Measurements from ENCODE around the gene CFAP61. TPM values are rescaled to one million over a fixed set of nuclear protein-coding genes. Genes with fewer than 3 reads are reported as not detected.
A peak's percentile ranks its signal among the peaks of the same experiment; 100 is the strongest.

The CFAP61 gene
- total and polyA plus RNA-seq, 9 of the 15 experiments (the other 6 are each of a cell fraction or from before 2014, with no cell fraction given) = 0.11 TPM; not detected in 8

DNA sequence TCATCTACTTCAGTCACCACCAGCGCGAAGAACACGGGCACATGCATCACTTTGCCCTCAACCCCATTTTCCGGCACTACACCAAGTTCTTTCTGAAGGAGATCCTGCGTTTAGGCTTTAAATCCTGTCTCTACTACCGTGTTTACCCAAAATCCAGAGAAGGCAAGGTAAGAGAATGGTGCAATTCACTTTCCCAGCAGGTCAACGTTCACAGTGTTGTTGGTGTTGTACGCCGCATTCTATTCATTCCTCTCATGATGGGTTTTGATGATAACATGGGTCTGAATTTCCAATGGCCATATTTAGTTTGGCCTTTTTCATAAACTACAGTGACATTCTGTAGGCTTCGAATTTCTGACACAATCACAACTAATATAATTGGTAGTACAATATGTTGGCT lies 144.3 kb downstream of the CFAP61 start (continued):
- TF ChIP-seq ZBTB2 (IDR thresholded peaks at IDR 0.05) (no peak), GTF2F1 (IDR thresholded peaks at IDR 0.05; ENCODE audit: low read depth, low read length) (no peak), ZNF584 (CRISPR knock-in tag; IDR thresholded peaks at IDR 0.05; ENCODE audit: low read depth) (no peak)

DNA sequence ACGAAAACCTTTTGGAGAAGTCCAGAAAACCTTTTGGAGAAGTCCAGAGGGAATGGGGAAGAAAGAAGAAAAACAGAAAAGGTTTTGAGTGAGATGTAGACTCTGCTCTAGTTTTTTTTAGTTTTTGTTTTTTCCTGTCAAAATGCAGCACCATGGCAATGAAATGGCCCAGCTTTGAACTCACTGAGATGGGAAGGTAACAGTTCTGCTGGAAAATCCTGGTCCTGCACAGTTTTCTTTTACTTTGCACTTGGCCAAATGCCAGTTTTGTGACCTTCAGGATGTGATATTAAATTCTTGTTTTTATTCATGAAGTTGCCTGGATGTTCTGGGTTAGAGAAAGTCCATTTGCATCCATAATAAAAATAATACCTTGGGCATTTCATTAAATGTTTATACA lies 145.7 kb downstream of the CFAP61 start:
- Histone ChIP-seq H2AFZ (ENCODE audit: low read depth, low read length) (no peak overlapping the region), H3K4me1 (replicated peaks in 1 of 2; ENCODE audit: control insufficient read depth in 2 of 2, insufficient read depth in 2 of 2, low read length in 2 of 2) (no peaks in the 10 kb centered on the region), H3K4me3 (no peak overlapping the region), H3K27me3 (ENCODE audit: control insufficient read depth in 2 of 2, insufficient read depth in 2 of 2, low read length in 2 of 2) (no peaks in the 10 kb centered on the region; a peak in 2 of 5 replicates), H3K4me2 (ENCODE audit: insufficient read depth, low read length) (no peak overlapping the region), H3K9me1 (ENCODE audit: control insufficient read depth, insufficient read depth, low read length) (no peaks in the 10 kb centered on the region), H3K27ac (ENCODE audit: extremely low read depth, low read depth, low read length) (no peak overlapping the region), H3K36me3 (ENCODE audit: control insufficient read depth, insufficient read depth, low read length) (no peaks in the 10 kb centered on the region), H3K9ac (ENCODE audit: insufficient read depth in 1 of 2, low read depth in 2 of 2, low read length in 2 of 2) (no peak overlapping the region), H3K79me2 (ENCODE audit: control insufficient read depth, insufficient read depth, low read length) (no peaks in the 10 kb centered on the region), H3K9me3 (replicated peaks; ENCODE audit: control insufficient read depth, insufficient read depth, low read depth, low read length) (no peaks in the 10 kb centered on the region), H4K20me1 (replicated peaks; ENCODE audit: control insufficient read depth, insufficient read depth, low read length) (no peaks in the 10 kb centered on the region)
- in situ Hi-C loops (cut with MboI) (no loop called here), intact Hi-C loops (cut with micrococcal nuclease) (no loop called here)
- FAIRE-seq (no peak), ATAC-seq (no peak), DNase-seq (ENCODE audit: extremely low read depth in 1 of 4, low spot score in 3 of 4) (no peak)
- BruUV-seq (replicated peaks) = no TSS peak
- no CpG with 5 or more reads among the region's 1 CpG for WGBS (ENCODE audit: insufficient coverage, low coverage, missing lambda C conversion rate)
- ChIA-PET CTCF (ENCODE audit: low intra/inter-chr PET ratio) (no interaction called here), POLR2A (no interaction called here)
- TF ChIP-seq SRSF7 (optimal IDR thresholded peaks at IDR 0.05; ENCODE audit: low read depth, low read length) (no peak), CREB3 (tag; conservative IDR thresholded peaks at IDR 0.05; ENCODE audit: low read depth) (no peak), NFIC (IDR thresholded peaks at IDR 0.05) (peak; percentile 34; the same call in 1 of the 2 replicates), HLTF (IDR thresholded peaks at IDR 0.05) (no peak), EWSR1 (IDR thresholded peaks at IDR 0.05; ENCODE audit: borderline replicate concordance, low read depth, partially characterized antibody) (no peak), PHF21A (IDR thresholded peaks at IDR 0.05; ENCODE audit: borderline replicate concordance, low read depth) (no peak)
- TF ChIP-seq, protein P1, sequence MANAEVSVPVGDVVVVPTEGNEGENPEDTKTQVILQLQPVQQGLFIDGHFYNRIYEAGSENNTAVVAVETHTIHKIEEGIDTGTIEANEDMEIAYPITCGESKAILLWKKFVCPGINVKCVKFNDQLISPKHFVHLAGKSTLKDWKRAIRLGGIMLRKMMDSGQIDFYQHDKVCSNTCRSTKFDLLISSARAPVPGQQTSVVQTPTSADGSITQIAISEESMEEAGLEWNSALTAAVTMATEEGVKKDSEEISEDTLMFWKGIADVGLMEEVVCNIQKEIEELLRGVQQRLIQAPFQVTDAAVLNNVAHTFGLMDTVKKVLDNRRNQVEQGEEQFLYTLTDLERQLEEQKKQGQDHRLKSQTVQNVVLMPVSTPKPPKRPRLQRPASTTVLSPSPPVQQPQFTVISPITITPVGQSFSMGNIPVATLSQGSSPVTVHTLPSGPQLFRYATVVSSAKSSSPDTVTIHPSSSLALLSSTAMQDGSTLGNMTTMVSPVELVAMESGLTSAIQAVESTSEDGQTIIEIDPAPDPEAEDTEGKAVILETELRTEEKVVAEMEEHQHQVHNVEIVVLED (CRISPR knock-in tag; IDR thresholded peaks at IDR 0.05) = no peak
